Esophagus squamous epithelium (tissue), 5 donors: Measurements from ENCODE around the gene SHC2. TPM values are rescaled to one million over a fixed set of nuclear protein-coding genes. Genes with fewer than 3 reads are reported as not detected.

Source experiments
- DNase-seq: peaks from one replicate; lab custom pipeline; 2025; lab: John Stamatoyannopoulos, UW
- H3K27ac ChIP-seq, 4 donors: fragments of 200-600 bp; sonication (generic); one replicate each; pipeline ENCODE4 v1.5.1; 2016 to 2019; ENCODE audit warnings: mild to moderate bottlenecking in 1 of 4
- H3K27me3 ChIP-seq, 4 donors: fragments of 200-600 bp; sonication (generic); 1 replicate in 3 of 4; 2 replicates in 1 of 4; pipeline versions ENCODE4 v1.5.1 to v1.6.0; 2017 to 2021; ENCODE audit warnings: antibody characterized with exemption in 1 of 4
- H3K36me3 ChIP-seq, 3 donors: fragments of 200-600 bp; sonication (generic); one replicate each; pipeline ENCODE4 v1.5.1; 2016 to 2019
- H3K4me1 ChIP-seq, 3 donors: fragments of 200-600 bp; sonication (generic); one replicate each; pipeline ENCODE4 v1.5.1; 2017 to 2019
- H3K4me3 ChIP-seq, 4 donors: fragments of 200-600 bp; sonication (generic); 1 replicate in 3 of 4; 2 replicates in 1 of 4; pipeline ENCODE4 v1.5.1; 2016 to 2019; ENCODE audit warnings: mild to moderate bottlenecking in 2 of 4, moderate library complexity in 1 of 4
- H3K9me3 ChIP-seq, 3 donors: fragments of 200-600 bp; sonication (generic); one replicate each; pipeline ENCODE4 v1.5.1; 2016 to 2019
- CTCF ChIP-seq, 6 experiments: fragments of 450-650 bp in 4 of 6; fragments of 200-600 bp in 2 of 6; sonication (generic) in 2 of 6; IDR thresholded peaks; one replicate each; pipeline ENCODE4 v1.5.1; 2016 to 2019; ENCODE audit warnings: antibody characterized with exemption in 6 of 6, mild to moderate bottlenecking in 4 of 6, moderate library complexity in 4 of 6
- POLR2A ChIP-seq, 4 donors: fragments of 450-650 bp; IDR thresholded peaks; one replicate each; pipeline ENCODE4 v1.6.1; 2017; ENCODE audit warnings: antibody characterized with exemption in 4 of 4, mild to moderate bottlenecking in 4 of 4, moderate library complexity in 3 of 4
- WGBS, 2 donors: methylation state at CpG; one replicate each; pipeline ENCODE4 v1.1.5; 2018; 5-methylcytosine and 5-hydroxymethylcytosine counted together
- intact Hi-C: fragments of 100-400 bp; cut with DNase I; formaldehyde crosslinking; loops from one replicate; pipeline ENCODE4 v1.15.0; 2022
- total RNA-seq, 4 donors: library from RNA; depleted of rRNA; stranded (reverse); fragments of >200 nt; gene quantifications; one replicate each; pipeline ENCODE4 v1.1.0, GENCODE V29; 2016
- donor health status: DM: yes; HTN: yes; CAD: no.

The SHC2 gene
- total RNA-seq, 4 donors from 2014 or later = 1.1 to 10.2 (median 4.7) TPM

- no peak overlapping the region for H3K27ac ChIP-seq
- DNase-seq = no peak
- H3K9me3 ChIP-seq = no peaks in the 10 kb centered on the region
- no peaks in the 10 kb centered on the region for H3K36me3 ChIP-seq
- TF ChIP-seq POLR2A (IDR thresholded peaks at IDR 0.05) (no peak), CTCF (IDR thresholded peaks at IDR 0.05) (no peak)
- H3K27me3 ChIP-seq = peaks cover 7 to 57% (median 11%) of the 10 kb centered on the region in 4 donors
- intact Hi-C loops = no loop called here
- H3K4me1 ChIP-seq = peaks cover 4 to 41% (median 13%) of the 10 kb centered on the region in 3 donors
- 20 to 27% methylated on average over 1 to 3 of the region's 10 CpGs for WGBS, 2 donors
- H3K4me3 ChIP-seq = no peak overlapping the region
Measured at GRCh38 chr19:495081-495401, 34.2 kb upstream of the SHC2 start.

- intact Hi-C loops = no loop called here
- H3K36me3 ChIP-seq = no peaks in the 10 kb centered on the region
- WGBS, 2 donors = 69 to 73% methylated on average over 4 to 5 of the region's 22 CpGs
- no peak for TF ChIP-seq CTCF (IDR thresholded peaks at IDR 0.05)
- peaks cover 4 to 47% (median 18%) of the 10 kb centered on the region in 3 donors for H3K4me1 ChIP-seq
- no peaks in the 10 kb centered on the region for H3K9me3 ChIP-seq
- no peak overlapping the region for H3K27ac ChIP-seq
- peaks cover 7 to 51% (median 11%) of the 10 kb centered on the region in 4 donors for H3K27me3 ChIP-seq
- no peak overlapping the region for H3K4me3 ChIP-seq
- DNase-seq = no peak
Measured at GRCh38 chr19:494171-495080, 33.6 kb upstream of the SHC2 start.

- intact Hi-C loops = no loop called here
- TF ChIP-seq CTCF (IDR thresholded peaks at IDR 0.05) = no peak
- no peak for TF ChIP-seq POLR2A (IDR thresholded peaks at IDR 0.05)
- Histone ChIP-seq H3K4me1 (peaks cover 4 to 48% (median 18%) of the 10 kb centered on the region in 3 donors), H3K36me3 (no peaks in the 10 kb centered on the region), H3K9me3 (no peaks in the 10 kb centered on the region), H3K27me3 (peaks cover 7 to 43% (median 11%) of the 10 kb centered on the region in 4 donors), H3K27ac (no peak overlapping the region), H3K4me3 (no peak overlapping the region)
- 71 to 75% methylated on average over 13 to 15 of the region's 23 CpGs for WGBS, 2 donors
- no peak for DNase-seq
Measured at GRCh38 chr19:493391-494170, 32.7 kb upstream of the SHC2 start.

- H3K27ac ChIP-seq = no peak overlapping the region
- intact Hi-C loops = no loop called here
- no peak for DNase-seq
- 74 to 78% methylated on average over 9 of the region's 19 CpGs for WGBS, 2 donors
- H3K4me1 ChIP-seq = peaks cover 7 to 41% (median 8%) of the 10 kb centered on the region in 3 donors
- no peaks in the 10 kb centered on the region for H3K9me3 ChIP-seq
- H3K36me3 ChIP-seq = no peaks in the 10 kb centered on the region
- H3K27me3 ChIP-seq = peaks cover 0 to 31% (median 6%) of the 10 kb centered on the region in 4 donors
- TF ChIP-seq POLR2A (IDR thresholded peaks at IDR 0.05) = no peak
- TF ChIP-seq CTCF (IDR thresholded peaks at IDR 0.05) = no peak
- H3K4me3 ChIP-seq = no peak overlapping the region
Measured at GRCh38 chr19:492091-492531, 31.3 kb upstream of the SHC2 start.
